HepG2 (cell line): Measurements from ENCODE around the gene CRADD. TPM values are rescaled to one million over a fixed set of nuclear protein-coding genes. Genes with fewer than 3 reads are reported as not detected.

Source experiments
- AGO2 ChIP-seq: fragments of 200-400 bp; formaldehyde crosslinking; optimal IDR thresholded peaks from 2 replicates; pipeline ENCODE3; 2017; ENCODE audit warnings: mild to moderate bottlenecking, low read depth, low read length, moderate library complexity
- ATM ChIP-seq: fragments of 450-650 bp; IDR thresholded peaks from 2 replicates; pipeline ENCODE4 v1.7.1; 2017; ENCODE audit warnings: mild to moderate bottlenecking, borderline replicate concordance
- DPF2 ChIP-seq: sonication (generic); formaldehyde crosslinking; IDR thresholded peaks from 2 replicates; pipeline ENCODE4 v1.4.0; 2020; ENCODE audit warnings: mild to moderate bottlenecking, low read depth, missing genetic modification reagents, borderline replicate concordance
- IRX3 ChIP-seq: sonication (generic); formaldehyde crosslinking; IDR thresholded peaks from 2 replicates; pipeline ENCODE4 v1.8.1; 2023; ENCODE audit warnings: mild to moderate bottlenecking, low read depth, missing genetic modification reagents, borderline replicate concordance
- MAF1 ChIP-seq: sonication (generic); formaldehyde crosslinking; IDR thresholded peaks from 2 replicates; pipeline ENCODE4 v1.5.0; 2020; ENCODE audit warnings: missing genetic modification reagents, borderline replicate concordance
- PAXIP1 ChIP-seq: sonication (generic); formaldehyde crosslinking; conservative IDR thresholded peaks from 2 replicates; pipeline ENCODE4 v1.4.0; 2020; ENCODE audit warnings: mild to moderate bottlenecking, missing genetic modification reagents, moderate library complexity
- SP140L ChIP-seq: sonication (generic); formaldehyde crosslinking; IDR thresholded peaks from 2 replicates; pipeline ENCODE4 v1.4.0; 2020; ENCODE audit warnings: missing genetic modification reagents, borderline replicate concordance
- TBX3 ChIP-seq: fragments of 450-650 bp; IDR thresholded peaks from 2 replicates; pipeline ENCODE4 v1.6.1; 2017; ENCODE audit warnings: antibody characterized with exemption, mild to moderate bottlenecking, inconsistent platforms, borderline replicate concordance
- ZBTB42 ChIP-seq: sonication (generic); formaldehyde crosslinking; IDR thresholded peaks from 2 replicates; pipeline ENCODE4 v1.5.0; 2020; ENCODE audit warnings: mild to moderate bottlenecking, missing genetic modification reagents
- ZFP36L2 ChIP-seq: sonication (generic); formaldehyde crosslinking; IDR thresholded peaks from 2 replicates; pipeline ENCODE4 v1.4.0; 2020; ENCODE audit warnings: missing genetic modification reagents
- ZNF430 ChIP-seq: sonication (generic); formaldehyde crosslinking; IDR thresholded peaks from 2 replicates; pipeline ENCODE4 v1.9.0; 2021; ENCODE audit warnings: mild to moderate bottlenecking, missing genetic modification reagents
- ZNF441 ChIP-seq: sonication (generic); formaldehyde crosslinking; IDR thresholded peaks from 2 replicates; pipeline ENCODE4 v1.7.0; 2021; ENCODE audit warnings: missing genetic modification reagents, borderline replicate concordance
- ZNF460 ChIP-seq: sonication (generic); formaldehyde crosslinking; IDR thresholded peaks from 2 replicates; pipeline ENCODE4 v1.5.1; 2020; ENCODE audit warnings: missing genetic modification reagents, mild to moderate bottlenecking, borderline replicate concordance
- ZNF580 ChIP-seq: IDR thresholded peaks from 2 replicates; pipeline ENCODE4 v1.6.1; 2016; ENCODE audit warnings: low read depth, borderline replicate concordance
- ZNF678 ChIP-seq: sonication (generic); formaldehyde crosslinking; IDR thresholded peaks from 2 replicates; pipeline ENCODE4 v1.4.0; 2020; ENCODE audit warnings: mild to moderate bottlenecking, missing genetic modification reagents
- ZNF703 ChIP-seq: sonication (generic); formaldehyde crosslinking; IDR thresholded peaks from 2 replicates; pipeline ENCODE4 v1.5.1; 2020; ENCODE audit warnings: missing genetic modification reagents, mild to moderate bottlenecking, moderate library complexity, borderline replicate concordance
- ZNF878 ChIP-seq: sonication (generic); formaldehyde crosslinking; IDR thresholded peaks from 2 replicates; pipeline ENCODE4 v1.8.1; 2023; ENCODE audit warnings: mild to moderate bottlenecking, missing genetic modification reagents, moderate library complexity
- ZSCAN12 ChIP-seq: sonication (generic); formaldehyde crosslinking; IDR thresholded peaks from 2 replicates; pipeline ENCODE4 v1.9.0; 2021; ENCODE audit warnings: mild to moderate bottlenecking, missing genetic modification reagents
- ZXDC ChIP-seq: sonication (generic); formaldehyde crosslinking; IDR thresholded peaks from 2 replicates; pipeline ENCODE4 v1.5.0; 2020; ENCODE audit warnings: mild to moderate bottlenecking, missing genetic modification reagents
- polyA plus RNA-seq, 8 experiments: library from polyadenylated mRNA; depleted of rRNA in 3 of 8; stranded (reverse) in 7 of 8; unstranded in 1 of 8; fragments of >200 nt; fragmentation: Illumina TruSeq in 4 of 8; extraction: Trizol in 4 of 8; gene quantifications; 2 replicates each; pipeline versions ENCODE4 v1.2.1 to v1.2.3, GENCODE V29; 2011 to 2016; ENCODE audit warnings: low read depth in 4 of 8, missing spikeins in 1 of 8, mixed read lengths in 1 of 8; ENCODE audit not compliant: insufficient read depth in 1 of 8
- total RNA-seq, 5 experiments: library from RNA; depleted of rRNA; stranded (reverse); fragments of >200 nt; fragmentation: Illumina TruSeq; extraction: Trizol; gene quantifications; 2 replicates each; pipeline ENCODE4 v1.2.3, GENCODE V29; 2016; ENCODE audit warnings: low read depth in 1 of 5
- TF ChIP-seq, protein P1 (sequence below): sonication (generic); formaldehyde crosslinking; IDR thresholded peaks from 2 replicates; pipeline ENCODE4 v1.4.0; 2020; ENCODE audit warnings: missing genetic modification reagents

CRADD gene
- total and polyA plus RNA-seq, 2 of the 13 experiments (the other 11 are each of a cell fraction or from before 2014, with no cell fraction given), result 12.4 to 18.8 TPM

DNA sequence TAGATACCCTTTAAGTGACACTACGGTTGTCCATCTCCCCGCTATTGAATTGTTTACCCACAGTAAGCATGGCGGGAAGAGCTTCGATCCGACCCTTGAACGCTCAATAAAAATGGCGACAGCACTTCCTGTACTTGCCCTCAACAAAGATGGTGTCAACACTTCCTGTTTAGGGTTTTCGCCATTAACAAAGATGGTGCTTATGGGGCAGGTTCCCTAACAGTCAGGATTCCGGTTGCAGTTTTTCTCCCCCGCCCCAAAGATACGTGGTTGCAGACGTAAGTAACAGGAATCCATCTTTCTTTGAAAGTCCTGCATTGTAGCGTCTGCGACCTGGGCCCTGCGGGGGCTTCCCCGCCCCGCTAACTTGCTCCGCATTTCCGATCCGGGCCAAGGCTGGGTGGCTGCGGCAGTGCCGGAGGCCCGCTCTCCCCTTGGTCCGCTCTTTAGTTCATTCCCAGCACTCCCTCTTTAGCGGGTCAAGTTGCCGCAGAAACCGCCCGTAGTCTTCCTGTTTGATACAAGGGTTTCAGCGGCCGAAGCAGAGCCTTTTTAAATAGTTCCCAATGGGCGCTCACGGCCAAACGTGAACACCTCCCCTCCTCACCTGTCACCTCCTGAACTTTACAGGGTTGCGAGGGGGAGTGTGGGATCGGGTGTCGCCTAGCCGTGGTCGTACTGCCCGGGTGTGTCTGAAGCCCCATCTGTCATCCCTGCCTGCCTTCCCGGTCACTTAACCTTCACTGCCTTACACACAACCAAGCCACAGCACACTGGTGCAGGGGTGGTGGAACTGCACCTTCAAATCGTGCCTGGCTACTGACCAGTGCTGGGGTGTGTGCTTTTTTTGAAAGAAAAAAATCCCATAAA, at the start of gene CRADD (continued):
- TF ChIP-seq PAXIP1 (CRISPR knock-in tag) (peak; percentile 70), AGO2 (peak; percentile 50), ZNF878 (CRISPR knock-in tag) (peak; percentile 60; the same call in 1 of the 2 replicates), ZNF703 (CRISPR knock-in tag) (peak; percentile 89), IRX3 (0 out of 2 replicates have a peak, but pooled peaks have one; percentile 83), ATM (no peak), ZBTB42 (CRISPR knock-in tag) (0 out of 2 replicates have a peak, but pooled peaks have one; percentile 66), ZNF441 (no peak), ZSCAN12 (no peak), TBX3 (0 out of 2 replicates have a peak, but pooled peaks have one; percentile 8), SP140L (CRISPR knock-in tag) (no peak; the same call in 1 of the 2 replicates), ZNF460 (CRISPR knock-in tag) (no peak), ZNF430 (CRISPR knock-in tag) (peak; percentile 88; the same call in 1 of the 2 replicates), ZNF580 (CRISPR knock-in tag) (peak; percentile 42; the same call in 1 of the 2 replicates), DPF2 (CRISPR knock-in tag) (no peak), MAF1 (CRISPR knock-in tag) (peak; percentile 76; the same call in 1 of the 2 replicates), ZXDC (CRISPR knock-in tag) (no peak), ZNF678 (CRISPR knock-in tag) (peak; percentile 79; the same call in 1 of the 2 replicates), ZFP36L2 (CRISPR knock-in tag) (no peak)
- TF ChIP-seq, protein P1, sequence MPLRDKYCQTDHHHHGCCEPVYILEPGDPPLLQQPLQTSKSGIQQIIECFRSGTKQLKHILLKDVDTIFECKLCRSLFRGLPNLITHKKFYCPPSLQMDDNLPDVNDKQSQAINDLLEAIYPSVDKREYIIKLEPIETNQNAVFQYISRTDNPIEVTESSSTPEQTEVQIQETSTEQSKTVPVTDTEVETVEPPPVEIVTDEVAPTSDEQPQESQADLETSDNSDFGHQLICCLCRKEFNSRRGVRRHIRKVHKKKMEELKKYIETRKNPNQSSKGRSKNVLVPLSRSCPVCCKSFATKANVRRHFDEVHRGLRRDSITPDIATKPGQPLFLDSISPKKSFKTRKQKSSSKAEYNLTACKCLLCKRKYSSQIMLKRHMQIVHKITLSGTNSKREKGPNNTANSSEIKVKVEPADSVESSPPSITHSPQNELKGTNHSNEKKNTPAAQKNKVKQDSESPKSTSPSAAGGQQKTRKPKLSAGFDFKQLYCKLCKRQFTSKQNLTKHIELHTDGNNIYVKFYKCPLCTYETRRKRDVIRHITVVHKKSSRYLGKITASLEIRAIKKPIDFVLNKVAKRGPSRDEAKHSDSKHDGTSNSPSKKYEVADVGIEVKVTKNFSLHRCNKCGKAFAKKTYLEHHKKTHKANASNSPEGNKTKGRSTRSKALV, result no peak
